ENCODE results near the gene SH3TC1. TPM values are rescaled to one million over a fixed set of nuclear protein-coding genes. Genes with fewer than 3 reads are reported as not detected.

Gene SH3TC1
- total and polyA plus RNA-seq, 5 experiments from 2014 or later = 3.7 to 17.4 (median 6.5) TPM

DNA sequence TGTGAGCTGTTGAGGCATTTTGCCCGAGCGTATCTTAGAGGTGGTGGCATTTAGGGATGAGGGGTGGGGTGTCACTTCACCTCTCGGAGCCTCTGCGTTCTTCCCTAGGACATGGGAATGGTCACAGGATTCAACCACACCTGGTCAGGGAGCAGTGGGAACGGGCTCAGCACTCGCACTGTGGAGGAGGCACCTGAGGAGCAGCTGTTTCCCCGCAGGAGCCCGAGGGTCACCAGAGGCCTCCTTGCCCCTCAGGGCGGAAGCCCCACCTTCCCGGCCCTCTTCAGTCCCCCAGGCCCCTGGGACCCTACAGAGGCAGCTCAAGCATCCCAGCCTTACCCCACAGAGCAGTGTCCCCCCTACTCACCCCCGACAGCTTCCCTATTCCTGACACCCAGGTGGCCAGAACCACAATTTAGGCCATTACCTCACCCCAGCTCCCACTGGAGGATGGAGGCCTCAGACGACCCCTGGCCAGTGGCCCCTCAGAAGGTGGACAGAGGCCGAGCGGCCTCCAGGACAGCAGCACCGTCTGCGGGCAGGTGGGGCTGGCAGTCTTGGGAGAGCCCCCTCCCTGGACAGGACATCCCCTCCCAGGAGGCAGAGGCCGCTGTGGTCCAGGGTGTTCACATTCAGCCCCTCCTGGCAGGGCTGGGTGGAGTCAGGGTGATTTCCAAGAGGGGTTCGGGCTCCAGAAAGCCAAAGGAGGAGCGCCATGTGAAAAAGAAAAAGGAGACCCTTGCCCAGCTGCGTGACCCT, 66.3 kb downstream of the SH3TC1 start:
- POLR2A ChIA-PET = no interaction called here
- Mint-ChIP-seq H3K27me3 (peaks cover 9 to 22% (median 14%) of the 10 kb centered on the region in 5 donors), H3K9me3 (no peaks in the 10 kb centered on the region), H3K4me1 (peaks cover 0 to 4% (median 1%) of the 10 kb centered on the region in 4 donors), H3K27ac (no peak overlapping the region), H3K4me3 (no peak overlapping the region), H3K36me3 (no peaks in the 10 kb centered on the region)
- no peak for DNase-seq
- ATAC-seq = no peak

DNA sequence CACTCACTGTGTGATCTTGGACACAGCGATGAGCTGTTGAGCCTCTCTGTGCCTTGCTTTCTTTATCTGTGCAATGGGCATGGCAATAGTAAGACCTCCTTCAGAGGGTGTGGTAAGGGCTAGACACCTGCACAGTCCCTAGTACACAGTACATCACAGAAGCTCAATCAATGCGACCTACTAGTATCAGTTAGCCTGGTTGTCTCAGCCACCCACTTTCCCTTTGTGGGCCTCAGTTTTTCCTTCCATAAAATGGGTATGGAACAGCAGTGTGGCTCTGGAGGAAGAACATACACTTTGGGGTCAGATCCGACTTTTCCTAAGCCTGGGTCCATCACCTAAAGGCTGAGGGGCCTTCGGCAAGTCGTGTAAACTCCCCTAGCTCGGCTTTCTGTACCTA, 67.0 kb downstream of the SH3TC1 start:
- Mint-ChIP-seq H3K27me3 (peaks cover 10 to 29% (median 22%) of the 10 kb centered on the region in 5 donors), H3K27ac (no peak overlapping the region), H3K9me3 (no peaks in the 10 kb centered on the region), H3K36me3 (no peaks in the 10 kb centered on the region), H3K4me3 (no peak overlapping the region), H3K4me1 (peaks cover 0 to 4% (median 1%) of the 10 kb centered on the region in 4 donors)
- POLR2A ChIA-PET = no interaction called here
- no peak for ATAC-seq
- no peak for DNase-seq

DNA sequence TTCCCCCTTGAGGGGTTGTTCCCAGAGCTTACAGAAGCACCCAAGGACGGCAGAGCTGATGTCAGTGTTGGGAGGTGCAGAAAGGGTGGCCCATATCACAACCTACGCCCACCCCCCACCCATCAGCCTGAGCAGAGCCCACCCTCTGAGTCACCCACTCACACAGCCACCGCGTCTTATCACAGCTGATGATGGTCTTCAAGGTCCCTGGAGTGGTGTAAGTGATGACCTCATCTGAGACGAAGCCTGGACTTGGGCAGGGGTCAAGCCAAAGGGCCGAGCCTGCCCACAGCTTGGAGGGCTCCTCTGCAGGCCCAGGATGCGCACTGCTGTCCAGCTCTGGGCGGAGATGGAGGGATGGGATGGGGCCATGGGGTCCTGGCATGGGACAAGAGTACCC, 67.4 kb downstream of the SH3TC1 start:
- H3K9me3 Mint-ChIP-seq = no peaks in the 10 kb centered on the region
- H3K36me3 Mint-ChIP-seq = no peaks in the 10 kb centered on the region
- H3K4me1 Mint-ChIP-seq = peaks cover 0 to 6% (median 1%) of the 10 kb centered on the region in 4 donors
- no peak overlapping the region for H3K27ac Mint-ChIP-seq
- H3K27me3 Mint-ChIP-seq = peaks cover 12 to 34% (median 26%) of the 10 kb centered on the region in 5 donors
- DNase-seq (no peak), ATAC-seq (no peak)
- POLR2A ChIA-PET = no interaction called here
- H3K4me3 Mint-ChIP-seq = no peak overlapping the region

DNA sequence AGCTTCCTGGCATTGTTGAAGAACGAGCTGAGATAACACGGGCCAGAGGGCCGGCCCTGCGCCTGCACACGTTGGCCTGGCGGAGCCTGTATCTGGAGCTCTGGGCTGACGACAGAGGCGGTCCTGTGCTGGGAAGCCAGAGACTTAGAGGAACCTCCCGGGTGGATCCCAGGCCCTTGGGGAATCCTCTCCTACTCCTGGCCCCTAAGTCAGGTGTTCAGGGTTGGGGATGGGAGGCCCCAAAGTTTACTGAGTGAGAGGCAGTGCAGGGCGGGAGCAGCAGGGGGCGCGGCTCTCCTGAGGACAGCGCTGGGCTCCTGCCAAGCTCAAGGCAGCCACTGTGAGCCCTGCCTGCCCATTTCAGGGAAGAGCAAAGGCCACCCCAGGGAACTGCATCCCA, 68.0 kb downstream of the SH3TC1 start:
- peaks cover 12 to 39% (median 31%) of the 10 kb centered on the region in 5 donors for H3K27me3 Mint-ChIP-seq

DNA sequence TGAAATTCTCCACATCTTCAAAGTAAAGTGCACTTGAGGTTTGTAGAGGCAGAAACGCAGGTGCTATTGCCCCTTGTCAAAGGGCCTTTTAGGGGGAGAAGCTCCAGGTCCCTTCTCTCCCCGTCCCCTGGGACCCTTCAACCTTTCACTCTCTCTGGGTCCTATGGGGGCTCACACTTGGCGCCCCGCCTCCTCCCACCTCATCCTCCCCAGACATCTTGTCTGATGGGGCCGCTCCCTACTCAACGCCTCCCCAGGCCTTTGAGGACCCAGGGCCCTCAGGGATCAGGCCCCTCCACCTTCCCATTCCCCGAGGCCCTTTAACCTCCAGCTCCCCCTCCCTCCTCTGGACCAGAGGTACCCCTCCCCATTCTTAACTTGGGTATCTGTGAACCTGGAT, 69.1 kb downstream of the SH3TC1 start:
- no peak overlapping the region for H3K27ac Mint-ChIP-seq
- H3K9me3 Mint-ChIP-seq = no peaks in the 10 kb centered on the region
- DNase-seq = no peak
- H3K4me3 Mint-ChIP-seq = no peak overlapping the region
- H3K27me3 Mint-ChIP-seq = peaks cover 12 to 47% (median 36%) of the 10 kb centered on the region in 5 donors
- POLR2A ChIA-PET = no interaction called here
- no peak for ATAC-seq
- no peaks in the 10 kb centered on the region for H3K36me3 Mint-ChIP-seq
- peaks cover 0 to 6% (median 1%) of the 10 kb centered on the region in 4 donors for H3K4me1 Mint-ChIP-seq

More for the DNA sequence above, 68.0 kb downstream of the SH3TC1 start:
- Mint-ChIP-seq H3K9me3 (no peaks in the 10 kb centered on the region), H3K4me3 (no peak overlapping the region), H3K27ac (no peak overlapping the region), H3K4me1 (peaks cover 0 to 6% (median 1%) of the 10 kb centered on the region in 4 donors), H3K36me3 (no peaks in the 10 kb centered on the region)
- POLR2A ChIA-PET = no interaction called here
- DNase-seq (no peak), ATAC-seq (no peak)

DNA sequence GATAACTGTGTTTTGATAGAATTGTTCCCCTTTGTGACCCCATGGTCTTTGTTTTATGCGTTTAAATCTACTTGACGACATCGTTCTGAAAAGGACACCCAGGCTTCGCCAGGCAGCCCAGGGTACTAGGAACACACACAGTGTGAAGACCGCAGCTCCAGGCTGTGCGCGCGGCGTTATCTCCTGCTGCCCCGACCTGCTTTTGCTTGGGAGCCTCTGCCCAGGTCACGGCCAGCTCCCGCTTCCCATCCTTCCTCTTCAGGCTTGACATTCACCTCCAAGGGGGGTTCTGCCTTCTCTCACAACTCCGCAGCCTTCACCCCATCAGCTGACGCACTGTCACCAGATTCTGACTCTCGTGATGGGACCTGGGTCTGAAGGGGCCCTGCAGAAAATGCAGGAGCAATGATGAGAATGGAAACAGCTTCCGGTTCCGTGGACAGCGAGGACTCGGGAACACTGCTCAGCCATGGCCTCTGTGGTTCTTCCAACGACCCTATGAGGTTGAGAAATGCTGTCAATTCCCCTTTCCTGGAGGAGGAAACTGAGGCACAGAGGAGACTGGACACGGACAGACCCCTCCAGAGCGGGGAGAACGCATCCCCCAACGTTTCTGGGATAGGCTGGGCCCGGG, 69.9 kb downstream of the SH3TC1 start:
- Mint-ChIP-seq H3K27me3 (peaks cover 10 to 53% (median 36%) of the 10 kb centered on the region in 5 donors), H3K9me3 (no peaks in the 10 kb centered on the region), H3K4me3 (no peak overlapping the region), H3K27ac (peak overlapping the region in 1 of 10 donors; percentile 9), H3K4me1 (peaks cover 0 to 2% (median 1%) of the 10 kb centered on the region in 4 donors), H3K36me3 (no peaks in the 10 kb centered on the region)
- ATAC-seq (no peak), DNase-seq (no peak)
- POLR2A ChIA-PET = no interaction called here

DNA sequence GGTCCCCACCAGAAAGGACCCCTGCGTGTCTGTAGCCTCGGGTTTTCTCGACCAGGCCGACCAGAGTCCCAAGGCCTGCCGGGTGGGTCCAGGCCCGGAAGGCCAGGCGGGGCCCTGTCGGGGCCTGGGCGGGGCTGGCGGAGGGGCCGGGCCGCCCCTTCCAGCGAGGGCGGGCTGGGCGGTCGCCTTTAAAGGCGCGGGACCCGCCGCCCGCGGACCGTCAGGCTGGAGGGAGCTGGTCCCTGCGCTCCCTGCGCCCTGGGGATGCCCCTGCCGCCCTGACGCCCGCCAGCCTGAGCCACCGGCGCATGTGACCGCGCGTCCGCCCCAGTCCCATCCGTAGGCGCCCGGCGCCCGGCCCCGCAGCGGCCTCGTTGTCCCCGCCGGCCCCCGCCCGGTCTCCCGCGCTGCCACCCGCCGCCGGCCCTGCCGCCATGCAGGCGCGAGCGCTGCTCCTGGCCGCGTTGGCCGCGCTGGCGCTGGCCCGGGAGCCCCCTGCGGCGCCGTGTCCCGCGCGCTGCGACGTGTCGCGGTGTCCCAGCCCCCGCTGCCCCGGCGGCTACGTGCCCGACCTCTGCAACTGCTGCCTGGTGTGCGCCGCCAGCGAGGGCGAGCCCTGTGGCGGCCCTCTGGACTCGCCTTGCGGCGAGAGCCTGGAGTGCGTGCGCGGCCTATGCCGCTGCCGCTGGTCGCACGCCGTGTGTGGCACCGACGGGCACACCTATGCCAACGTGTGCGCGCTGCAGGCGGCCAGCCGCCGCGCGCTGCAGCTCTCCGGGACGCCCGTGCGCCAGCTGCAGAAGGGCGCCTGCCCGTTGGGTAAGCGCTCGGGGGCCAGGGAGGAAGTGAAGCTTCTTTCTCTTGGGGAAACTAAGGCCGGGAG, 70.7 kb downstream of the SH3TC1 start, which contains the start of gene HTRA3:
Gene HTRA3 (plus strand): TSS at position 220 of the 883 bp plus-strand sequence. CDS start 215 bp downstream, at position 435.
- Mint-ChIP-seq H3K4me3 (peak within 1 kb of the TSS in 1 of 10 donors; percentile 5), H3K27me3 (peaks cover 10 to 61% (median 42%) of the 10 kb centered on the region in 5 donors), H3K27ac (peak within 1 kb of the TSS in 2 of 10 donors; percentile 9 to 27), H3K36me3 (no peaks in the 10 kb centered on the region), H3K4me1 (peaks cover 0 to 2% (median 1%) of the 10 kb centered on the region in 4 donors), H3K9me3 (no peaks in the 10 kb centered on the region)
- POLR2A ChIA-PET = no interaction called here
- no peak for ATAC-seq
- DNase-seq = no peak

DNA sequence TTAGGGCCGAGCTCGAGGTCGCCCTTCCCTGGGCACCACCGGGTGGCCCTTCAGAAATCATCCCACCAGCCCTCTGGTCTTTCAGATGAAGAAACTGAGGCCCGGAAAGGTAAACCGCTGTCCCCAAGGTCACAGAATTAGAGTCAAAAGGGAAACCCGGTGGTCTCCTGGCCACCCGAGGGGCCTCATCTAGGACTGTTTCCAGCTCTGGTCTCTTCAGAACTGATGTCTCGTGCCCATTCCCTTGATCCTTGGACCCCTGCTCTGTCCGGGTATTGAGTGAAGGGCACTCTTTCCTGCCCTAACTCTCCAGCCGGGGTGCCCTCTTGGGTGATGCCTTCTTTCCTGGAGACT, 71.3 kb downstream of the SH3TC1 start:
- Mint-ChIP-seq H3K9me3 (no peaks in the 10 kb centered on the region), H3K36me3 (no peaks in the 10 kb centered on the region), H3K27ac (no peak overlapping the region), H3K4me3 (peak overlapping the region in 1 of 10 donors; percentile 5), H3K27me3 (peaks cover 10 to 62% (median 42%) of the 10 kb centered on the region in 5 donors), H3K4me1 (peaks cover 0 to 2% (median 1%) of the 10 kb centered on the region in 4 donors)
- ATAC-seq = no peak
- POLR2A ChIA-PET = no interaction called here
- no peak for DNase-seq

DNA sequence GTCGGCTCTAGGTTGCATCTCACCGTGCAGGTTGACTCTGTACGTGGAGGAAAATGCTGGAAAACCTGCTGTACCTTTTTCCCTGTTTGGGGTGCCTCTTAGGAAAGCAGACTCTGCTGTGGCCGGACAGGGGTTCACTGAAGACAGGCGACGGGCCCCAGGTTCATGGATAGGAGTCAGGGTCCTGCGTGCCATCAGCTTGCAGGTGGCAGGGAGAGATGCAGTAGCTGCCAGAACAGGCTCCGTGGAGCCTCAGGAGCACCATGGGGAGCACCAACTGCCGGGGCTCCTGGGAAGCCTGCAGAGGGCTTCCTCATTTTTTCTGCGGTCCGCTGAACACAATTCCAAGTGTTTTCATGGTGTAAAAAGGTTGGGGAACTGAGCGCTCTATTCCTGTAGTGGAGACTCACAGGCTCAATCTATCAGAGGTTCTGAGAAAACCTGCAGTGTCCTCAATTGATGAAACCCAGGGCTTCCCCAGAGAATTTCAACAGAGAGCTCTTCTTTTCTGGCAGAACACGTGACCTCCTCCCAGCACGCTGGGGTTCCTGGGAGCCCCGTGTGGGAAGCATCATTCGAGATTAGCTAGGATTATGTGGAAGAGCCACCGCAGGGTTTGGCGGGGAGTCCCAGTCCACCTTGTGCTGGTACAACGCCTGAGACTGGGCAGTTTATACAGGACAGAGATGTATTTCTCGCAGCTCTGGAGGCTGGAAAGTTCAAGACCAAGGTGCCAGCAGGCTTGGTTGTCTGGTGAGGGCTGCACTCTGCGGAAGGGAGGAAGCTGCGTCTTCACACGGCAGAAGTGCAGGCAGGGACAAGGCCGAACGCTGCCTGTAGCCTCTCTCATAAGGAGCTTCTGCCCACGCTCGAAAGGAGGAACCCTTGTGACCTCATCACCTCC, 72.1 kb downstream of the SH3TC1 start:
- Mint-ChIP-seq H3K4me1 (peaks cover 0 to 4% (median 1%) of the 10 kb centered on the region in 4 donors), H3K9me3 (no peaks in the 10 kb centered on the region), H3K36me3 (no peaks in the 10 kb centered on the region), H3K27me3 (peaks cover 8 to 62% (median 44%) of the 10 kb centered on the region in 5 donors), H3K27ac (no peak overlapping the region), H3K4me3 (no peak overlapping the region)
- ATAC-seq (no peak), DNase-seq (no peak)
- POLR2A ChIA-PET = no interaction called here

DNA sequence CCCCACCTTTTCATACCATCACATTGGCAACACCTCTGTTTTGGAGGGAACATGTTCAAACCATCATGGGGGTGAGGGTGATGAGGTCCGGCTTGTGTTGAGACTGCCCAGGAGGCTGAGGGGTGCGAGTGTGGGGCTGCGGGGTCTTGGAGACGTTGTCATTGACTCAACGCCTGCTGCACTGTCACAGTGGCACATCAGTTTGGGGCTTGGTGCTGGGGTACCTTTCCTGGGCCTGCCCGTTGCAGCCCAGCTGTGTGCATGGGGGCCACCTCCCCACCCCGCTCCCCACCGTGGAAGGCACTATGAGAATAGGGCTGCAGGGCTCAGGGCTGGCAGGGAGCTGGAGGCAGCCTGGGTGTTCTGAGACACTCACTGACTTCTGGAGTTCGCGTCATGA, 72.7 kb downstream of the SH3TC1 start:
- no peaks in the 10 kb centered on the region for H3K9me3 Mint-ChIP-seq
- peaks cover 8 to 56% (median 42%) of the 10 kb centered on the region in 5 donors for H3K27me3 Mint-ChIP-seq
- POLR2A ChIA-PET = no interaction called here
- H3K4me3 Mint-ChIP-seq = no peak overlapping the region
- no peaks in the 10 kb centered on the region for H3K36me3 Mint-ChIP-seq
- peaks cover 0 to 4% (median 1%) of the 10 kb centered on the region in 4 donors for H3K4me1 Mint-ChIP-seq
- no peak for DNase-seq
- no peak for ATAC-seq
- H3K27ac Mint-ChIP-seq = peak overlapping the region in 1 of 10 donors; percentile 55

DNA sequence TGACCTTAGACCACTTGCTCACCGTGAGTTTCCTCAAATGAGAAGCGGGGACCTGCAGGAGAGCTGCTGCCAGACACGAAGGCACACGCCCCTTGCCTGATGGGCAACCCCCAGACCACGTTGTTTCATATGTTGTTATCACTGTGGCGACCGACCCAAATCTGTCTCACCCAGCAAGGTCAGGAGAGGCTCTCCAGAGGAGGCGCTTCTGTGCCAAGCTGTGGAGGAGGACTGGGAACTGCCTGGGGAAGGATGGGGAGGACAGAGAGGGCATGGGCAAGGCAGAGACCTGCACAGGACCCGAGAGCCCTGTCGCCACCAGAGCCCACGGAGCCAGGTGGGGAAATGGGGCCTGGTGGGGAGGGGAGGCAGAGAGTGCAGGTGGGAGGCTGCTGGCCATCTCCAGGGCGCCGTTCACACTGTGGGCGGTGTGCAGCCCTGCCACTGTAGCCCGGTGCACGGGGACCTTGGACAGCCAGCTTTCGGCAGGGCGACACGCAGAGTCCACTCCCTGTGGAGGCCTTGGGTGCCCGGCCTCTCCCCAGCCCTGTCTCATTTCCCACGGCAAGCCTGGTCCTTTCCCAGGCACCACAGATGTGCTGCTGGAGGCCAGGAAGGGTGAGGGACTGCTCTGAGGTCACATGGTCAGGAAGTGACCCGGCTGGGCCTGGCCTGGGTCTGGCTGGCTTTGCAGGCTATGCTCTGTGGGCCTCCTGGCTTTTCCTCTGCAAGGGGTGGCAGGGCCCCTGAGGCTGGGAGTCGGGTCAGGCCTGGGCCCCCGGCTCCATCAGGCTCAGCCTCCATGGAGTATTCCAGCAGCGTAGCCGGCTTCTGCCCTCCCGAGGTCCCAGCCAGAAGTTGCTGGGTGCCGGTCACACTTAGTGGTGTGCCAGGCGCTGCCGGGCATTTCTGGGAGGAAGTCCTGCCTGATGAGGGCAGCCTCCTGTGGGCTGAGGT, 73.7 kb downstream of the SH3TC1 start:
- DNase-seq (no peak), ATAC-seq (no peak)
- Mint-ChIP-seq H3K27ac (no peak overlapping the region), H3K4me3 (no peak overlapping the region), H3K36me3 (no peaks in the 10 kb centered on the region), H3K9me3 (no peaks in the 10 kb centered on the region), H3K27me3 (peaks cover 8 to 53% (median 41%) of the 10 kb centered on the region in 5 donors), H3K4me1 (peaks cover 0 to 4% (median 1%) of the 10 kb centered on the region in 4 donors)
- POLR2A ChIA-PET = interaction anchor here (0.6 kb wide), 1 partner anchor 466 kb away, joined by 3 read pairs; no protein-coding TSS in a partner anchor

All from naive thymus-derived CD8-positive, alpha-beta T cell (primary cell).